Measurements from ENCODE around the gene TMEM272. TPM values are rescaled to one million over a fixed set of nuclear protein-coding genes. Genes with fewer than 3 reads are reported as not detected.
A peak's percentile ranks its signal among the peaks of the same experiment; 100 is the strongest.

TMEM272 gene
- polyA plus RNA-seq, 1 of the 3 experiments (the other 2 are of a cell fraction) = not detected

DNA sequence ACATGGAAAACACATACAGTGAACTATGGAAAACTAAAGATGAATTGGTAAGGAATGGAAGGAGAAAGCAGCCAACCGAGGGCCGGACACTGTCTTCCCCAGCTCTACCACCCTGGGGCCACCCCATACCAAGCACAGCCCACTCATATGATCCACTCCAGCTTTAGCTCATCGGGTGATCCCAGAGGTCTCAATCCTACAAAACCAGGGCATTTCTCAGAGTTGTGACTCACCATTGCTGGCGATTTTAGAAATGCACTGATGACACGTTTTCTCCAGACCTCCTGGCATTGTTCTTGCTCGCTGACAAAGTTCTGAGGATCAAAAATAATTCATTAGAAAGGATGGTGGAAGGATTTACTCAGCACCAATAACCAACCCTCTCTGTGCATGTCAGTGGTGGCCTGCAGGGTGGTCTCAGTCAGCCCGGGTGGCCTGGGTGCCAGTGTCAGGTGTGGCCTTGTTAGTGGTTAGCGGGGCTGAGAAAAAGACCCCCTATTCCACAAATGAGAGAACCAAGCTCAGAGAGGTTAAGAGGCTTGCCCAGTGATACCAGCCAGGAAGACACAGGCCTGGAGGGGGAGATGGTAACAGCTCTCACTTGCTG is 6.6 kb downstream of the TMEM272 start:
- no peaks in the 10 kb centered on the region for H3K79me2 ChIP-seq (ENCODE audit: insufficient read depth)
- TF ChIP-seq MAX (IDR thresholded peaks at IDR 0.05; ENCODE audit: low read depth) (no peak), SIN3A (IDR thresholded peaks at IDR 0.05; ENCODE audit: borderline replicate concordance, low read depth, low read length) (no peak), YY1 (IDR thresholded peaks at IDR 0.05; ENCODE audit: low read depth) (no peak), IRF3 (IDR thresholded peaks at IDR 0.05; ENCODE audit: low read depth, low read length) (no peak), TCF12 (IDR thresholded peaks at IDR 0.05) (peak; percentile 33; the same call in 1 of the 2 replicates), GABPA (IDR thresholded peaks at IDR 0.05; ENCODE audit: low read depth) (no peak), TEAD4 (IDR thresholded peaks at IDR 0.05; ENCODE audit: borderline replicate concordance, insufficient read depth) (no peak), PBX3 (IDR thresholded peaks at IDR 0.05) (no peak), EZH2phosphoT487 (IDR thresholded peaks at IDR 0.05; ENCODE audit: borderline replicate concordance, low read depth) (no peak), FOSL2 (IDR thresholded peaks at IDR 0.05; ENCODE audit: borderline replicate concordance, low read depth) (peak; percentile 34; the same call in 1 of the 2 replicates), JUND (IDR thresholded peaks at IDR 0.05) (0 out of 2 replicates have a peak, but pooled peaks have one; percentile 9)
- H3F3A ChIP-seq (replicated peaks; ENCODE audit: insufficient read depth) = no peaks in the 10 kb centered on the region
- H3K27me3 ChIP-seq (ENCODE audit: insufficient read depth) = no peaks in the 10 kb centered on the region; the same call in 1 of the 2 replicates
- H3K9me2 ChIP-seq = no peaks in the 10 kb centered on the region
- CTCF ChIA-PET = interaction anchor here (1.5 to 7.2 kb wide), 2 partner anchors 8 to 11 kb away, joined by 5 to 36 read pairs; partner anchors contain the start of gene TMEM272
- no peak overlapping the region for H2AFZ ChIP-seq (ENCODE audit: low read depth)
- H3K4me2 ChIP-seq = 0 out of 2 replicates have a peak overlapping the region, but pooled peaks have one; percentile 21
- no peak overlapping the region for H3K9ac ChIP-seq
- no peaks in the 10 kb centered on the region for H3K36me3 ChIP-seq (replicated peaks in 1 of 2; ENCODE audit: control insufficient read depth in 1 of 2, insufficient read depth in 2 of 2, low read length in 1 of 2)
- H3K9me3 ChIP-seq = no peaks in the 10 kb centered on the region
- H3K4me3 ChIP-seq (ENCODE audit: low read depth in 2 of 2, low read length in 1 of 2) = no peak overlapping the region
- no peak for DNase-seq
- POLR2A ChIA-PET = no interaction called here
- no peak overlapping the region; a peak in 1 of 4 replicates for H3K27ac ChIP-seq (ENCODE audit: low read depth in 2 of 2, low read length in 1 of 2)
- WGBS (ENCODE audit: low lambda C conversion rate) = 48% methylated on average over 8 of the region's 8 CpGs
- peaks cover 2 to 8% of the 10 kb centered on the region in 2 experiments; a peak in 1 of 4 replicates for H3K4me1 ChIP-seq (ENCODE audit: control insufficient read depth in 1 of 2, insufficient read depth in 2 of 2, low read depth in 1 of 2, low read length in 1 of 2)
- H4K20me1 ChIP-seq (ENCODE audit: insufficient read depth) = no peaks in the 10 kb centered on the region

GRCh38 chr13:51837016-51837415 is 8.0 kb downstream of the TMEM272 start:
- no peak overlapping the region for H2AFZ ChIP-seq (ENCODE audit: low read depth)
- TF ChIP-seq MEF2A (IDR thresholded peaks at IDR 0.05; ENCODE audit: borderline replicate concordance, low read depth) (no peak), MAX (IDR thresholded peaks at IDR 0.05; ENCODE audit: low read depth) (no peak), SIN3A (IDR thresholded peaks at IDR 0.05; ENCODE audit: borderline replicate concordance, low read depth, low read length) (no peak), CHD2 (IDR thresholded peaks at IDR 0.05; ENCODE audit: low read length, partially characterized antibody) (no peak), FOXM1 (IDR thresholded peaks at IDR 0.05; ENCODE audit: low read depth) (no peak), SMC3 (IDR thresholded peaks at IDR 0.05; ENCODE audit: low read depth, low read length) (no peak), PBX3 (IDR thresholded peaks at IDR 0.05) (no peak), FOSL2 (IDR thresholded peaks at IDR 0.05; ENCODE audit: borderline replicate concordance, low read depth) (no peak), RXRA (IDR thresholded peaks at IDR 0.05; ENCODE audit: borderline replicate concordance, low read depth) (no peak), RAD21 (IDR thresholded peaks at IDR 0.05; ENCODE audit: low read length) (no peak)
- TF ChIP-seq, protein P1, sequence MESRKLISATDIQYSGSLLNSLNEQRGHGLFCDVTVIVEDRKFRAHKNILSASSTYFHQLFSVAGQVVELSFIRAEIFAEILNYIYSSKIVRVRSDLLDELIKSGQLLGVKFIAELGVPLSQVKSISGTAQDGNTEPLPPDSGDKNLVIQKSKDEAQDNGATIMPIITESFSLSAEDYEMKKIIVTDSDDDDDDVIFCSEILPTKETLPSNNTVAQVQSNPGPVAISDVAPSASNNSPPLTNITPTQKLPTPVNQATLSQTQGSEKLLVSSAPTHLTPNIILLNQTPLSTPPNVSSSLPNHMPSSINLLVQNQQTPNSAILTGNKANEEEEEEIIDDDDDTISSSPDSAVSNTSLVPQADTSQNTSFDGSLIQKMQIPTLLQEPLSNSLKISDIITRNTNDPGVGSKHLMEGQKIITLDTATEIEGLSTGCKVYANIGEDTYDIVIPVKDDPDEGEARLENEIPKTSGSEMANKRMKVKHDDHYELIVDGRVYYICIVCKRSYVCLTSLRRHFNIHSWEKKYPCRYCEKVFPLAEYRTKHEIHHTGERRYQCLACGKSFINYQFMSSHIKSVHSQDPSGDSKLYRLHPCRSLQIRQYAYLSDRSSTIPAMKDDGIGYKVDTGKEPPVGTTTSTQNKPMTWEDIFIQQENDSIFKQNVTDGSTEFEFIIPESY (IDR thresholded peaks at IDR 0.05; ENCODE audit: borderline replicate concordance, low read depth) = no peak
- TF ChIP-seq, protein P2, sequence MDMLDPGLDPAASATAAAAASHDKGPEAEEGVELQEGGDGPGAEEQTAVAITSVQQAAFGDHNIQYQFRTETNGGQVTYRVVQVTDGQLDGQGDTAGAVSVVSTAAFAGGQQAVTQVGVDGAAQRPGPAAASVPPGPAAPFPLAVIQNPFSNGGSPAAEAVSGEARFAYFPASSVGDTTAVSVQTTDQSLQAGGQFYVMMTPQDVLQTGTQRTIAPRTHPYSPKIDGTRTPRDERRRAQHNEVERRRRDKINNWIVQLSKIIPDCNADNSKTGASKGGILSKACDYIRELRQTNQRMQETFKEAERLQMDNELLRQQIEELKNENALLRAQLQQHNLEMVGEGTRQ (IDR thresholded peaks at IDR 0.05; ENCODE audit: borderline replicate concordance, low read depth, low read length) = no peak
- DNase-seq = no peak
- H3K4me1 ChIP-seq (ENCODE audit: control insufficient read depth in 1 of 2, insufficient read depth in 2 of 2, low read depth in 1 of 2, low read length in 1 of 2) = peaks cover 2 to 8% of the 10 kb centered on the region in 2 experiments; a peak in 1 of 4 replicates
- no peak overlapping the region for H3K4me2 ChIP-seq
- H3K9ac ChIP-seq = no peak overlapping the region
- H3F3A ChIP-seq (replicated peaks; ENCODE audit: insufficient read depth) = no peaks in the 10 kb centered on the region
- no peaks in the 10 kb centered on the region for H3K9me2 ChIP-seq
- no peaks in the 10 kb centered on the region; the same call in 1 of the 2 replicates for H3K27me3 ChIP-seq (ENCODE audit: insufficient read depth)
- no peaks in the 10 kb centered on the region for H3K79me2 ChIP-seq (ENCODE audit: insufficient read depth)
- H3K27ac ChIP-seq (ENCODE audit: low read depth in 2 of 2, low read length in 1 of 2) = no peak overlapping the region
- H3K9me3 ChIP-seq = no peaks in the 10 kb centered on the region
- H3K4me3 ChIP-seq (ENCODE audit: low read depth in 2 of 2, low read length in 1 of 2) = no peak overlapping the region
- H3K36me3 ChIP-seq (replicated peaks in 1 of 2; ENCODE audit: control insufficient read depth in 1 of 2, insufficient read depth in 2 of 2, low read length in 1 of 2) = no peaks in the 10 kb centered on the region
- 86% methylated on average over 3 of the region's 3 CpGs for WGBS (ENCODE audit: low lambda C conversion rate)
- H4K20me1 ChIP-seq (ENCODE audit: insufficient read depth) = no peaks in the 10 kb centered on the region
- ChIA-PET CTCF (interaction anchor here (1.1 to 7.2 kb wide), 4 partner anchors 9 to 23 kb away, joined by 3 to 36 read pairs (median 4); partner anchors contain the start of gene TMEM272), POLR2A (no interaction called here)

All from SK-N-SH (cell line).